Glomerular endothelial cell (primary cell): Measurements from ENCODE around the gene OR11A1. TPM values are rescaled to one million over a fixed set of nuclear protein-coding genes. Genes with fewer than 3 reads are reported as not detected.

Source experiments
- DNase-seq: peaks from one replicate; pipeline ENCODE4 v3.0.0-alpha.2; 2011; ENCODE audit warnings: low read depth, low spot score; ENCODE audit errors: extremely low read depth
- total RNA-seq: library from RNA; depleted of rRNA; stranded (reverse); fragments of >200 nt; gene quantifications from 2 replicates; pipeline ENCODE4 v1.2.3, GENCODE V29; 2015

The OR11A1 gene, protein sequence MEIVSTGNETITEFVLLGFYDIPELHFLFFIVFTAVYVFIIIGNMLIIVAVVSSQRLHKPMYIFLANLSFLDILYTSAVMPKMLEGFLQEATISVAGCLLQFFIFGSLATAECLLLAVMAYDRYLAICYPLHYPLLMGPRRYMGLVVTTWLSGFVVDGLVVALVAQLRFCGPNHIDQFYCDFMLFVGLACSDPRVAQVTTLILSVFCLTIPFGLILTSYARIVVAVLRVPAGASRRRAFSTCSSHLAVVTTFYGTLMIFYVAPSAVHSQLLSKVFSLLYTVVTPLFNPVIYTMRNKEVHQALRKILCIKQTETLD
- not detected in 2 replicates for total RNA-seq

DNA sequence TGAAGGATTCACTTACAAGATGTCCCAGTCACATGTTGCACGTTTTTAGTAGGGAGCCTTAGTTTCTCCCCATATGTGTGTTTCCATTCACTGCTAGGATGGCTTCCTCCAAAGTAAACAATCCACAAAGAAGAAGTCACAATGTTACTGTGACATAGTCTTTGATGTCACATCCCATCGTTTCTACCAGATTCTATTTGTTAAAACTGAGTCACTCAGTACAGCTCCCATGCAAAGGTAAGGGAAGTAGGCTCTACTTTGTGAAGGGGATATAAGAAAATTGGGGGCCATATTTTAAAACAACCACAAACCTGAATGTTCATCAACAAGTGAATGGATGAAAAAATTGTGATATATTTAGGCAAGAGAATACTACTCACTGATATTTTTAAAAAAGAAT is at the start of gene OR11A1, which contains the start of gene OR2H1:
Gene OR11A1, minus strand, starts transcription at position 101 of the 400 bp plus-strand sequence. CDS start 29,430 bp downstream, outside the sequence.
Gene OR2H1, plus strand, starts transcription at position 185 of the 400 bp plus-strand sequence. CDS start 4,615 bp downstream, outside the sequence.
- DNase-seq, result no peak

DNA sequence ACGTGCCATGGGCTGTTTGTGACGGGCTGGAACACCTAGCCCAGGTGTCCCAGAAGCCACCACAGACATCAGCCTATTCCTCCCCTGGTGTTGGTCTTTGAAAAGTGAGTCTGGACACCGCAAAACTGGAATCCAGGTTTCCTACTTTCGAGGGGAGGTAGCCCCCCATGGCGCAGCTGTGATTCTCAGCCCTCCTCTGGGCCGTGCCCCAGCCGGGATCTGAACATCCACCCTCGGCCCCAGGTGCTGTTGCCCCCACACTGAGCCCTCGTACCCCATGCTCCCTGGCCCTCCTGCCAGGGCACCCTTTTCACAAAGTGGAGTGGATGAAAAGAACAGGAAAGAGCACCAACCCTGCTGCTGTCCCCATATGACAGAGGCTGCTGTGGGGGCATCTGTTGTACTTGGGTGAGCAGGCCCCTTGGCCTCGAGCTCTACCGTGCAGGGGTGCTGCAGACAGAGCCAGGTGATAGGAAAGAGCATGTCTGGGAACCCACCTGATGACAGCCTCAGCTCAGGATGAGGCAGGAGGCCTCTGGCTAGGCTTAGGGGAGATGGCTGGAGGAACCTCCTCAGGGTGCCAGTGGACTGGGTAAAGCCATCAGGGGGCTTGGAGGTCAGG is 49.7 kb upstream of the OR11A1 start:
- DNase-seq, result no peak

DNA sequence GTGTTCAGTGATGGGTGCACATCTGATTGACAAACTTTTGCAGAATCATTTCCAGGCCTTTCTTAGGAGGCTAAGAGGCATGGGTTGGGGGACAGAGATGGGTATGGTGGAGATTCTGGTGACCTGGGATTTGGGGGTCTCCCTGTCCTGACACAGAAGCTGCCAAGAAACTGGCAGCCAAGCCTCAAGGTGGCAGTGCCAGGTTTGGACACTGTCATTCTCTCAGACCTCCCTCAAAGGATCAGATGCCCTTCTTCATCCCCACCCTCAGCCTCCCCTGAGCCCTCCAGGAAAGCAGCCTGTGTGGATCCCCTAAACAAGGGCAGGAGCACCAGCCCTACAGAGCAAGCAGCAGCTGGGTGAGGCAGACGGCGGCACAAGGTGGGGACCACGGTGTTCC is 48.9 kb upstream of the OR11A1 start:
- DNase-seq, result no peak

DNA sequence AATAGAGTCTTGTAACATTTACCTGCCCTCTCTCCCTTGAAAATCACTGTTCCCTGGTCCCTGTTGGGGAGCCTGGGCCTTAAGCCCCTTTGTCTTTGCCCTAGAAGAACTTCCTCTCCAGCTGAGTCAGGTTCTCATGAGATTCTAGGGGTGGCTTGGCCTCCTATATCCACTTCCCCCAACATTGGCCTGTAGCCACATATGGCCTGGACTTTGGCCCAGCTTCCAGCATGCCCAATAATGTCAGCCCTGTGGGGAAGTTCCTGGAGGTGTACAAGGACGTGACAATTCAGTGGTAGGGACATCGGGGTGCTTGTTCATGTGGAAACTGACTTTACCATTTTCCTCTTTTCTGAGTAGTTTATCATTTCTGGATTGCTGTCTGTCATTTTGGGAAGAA is 48.1 kb upstream of the OR11A1 start:
- no peak for DNase-seq

DNA sequence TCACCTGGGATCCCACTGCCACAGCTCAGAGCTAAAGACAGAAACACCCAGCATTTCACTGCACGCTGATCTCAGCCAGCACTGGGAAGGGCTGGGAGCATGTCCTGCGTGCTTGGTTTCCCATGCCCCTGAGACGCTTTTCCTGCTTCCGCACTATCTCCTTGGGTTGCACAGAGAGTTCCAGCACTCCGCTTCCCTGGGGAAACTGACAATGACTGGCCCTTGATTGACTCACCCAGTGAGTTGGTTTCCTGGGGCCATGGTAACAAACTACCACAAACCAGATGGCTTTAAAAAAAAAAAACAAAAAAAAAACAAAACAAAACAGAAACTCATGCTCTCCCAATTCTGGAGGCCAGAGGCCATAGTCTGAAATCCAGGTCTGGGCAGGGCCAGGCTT is 45.7 kb upstream of the OR11A1 start:
- no peak for DNase-seq

DNA sequence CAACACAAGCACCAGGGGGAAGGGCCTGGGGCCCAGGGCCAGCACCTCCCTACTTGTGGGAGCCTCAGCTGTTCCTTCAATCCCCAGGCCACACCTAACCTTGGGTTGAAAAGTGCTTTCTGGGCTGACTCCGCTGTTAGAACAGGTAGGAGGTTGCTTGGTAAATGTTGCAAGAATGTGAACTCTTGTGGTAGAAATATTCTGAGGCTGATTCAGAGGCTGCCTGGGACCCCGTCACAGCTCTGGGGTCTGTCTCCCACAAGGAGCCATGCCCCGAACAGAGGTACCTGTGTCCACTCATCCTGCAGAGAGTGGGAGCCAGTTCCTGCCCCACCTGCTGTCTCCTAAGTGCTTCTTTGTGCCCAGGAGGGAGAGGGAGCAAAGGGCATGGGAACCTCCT is 45.3 kb upstream of the OR11A1 start:
- DNase-seq, result no peak

DNA sequence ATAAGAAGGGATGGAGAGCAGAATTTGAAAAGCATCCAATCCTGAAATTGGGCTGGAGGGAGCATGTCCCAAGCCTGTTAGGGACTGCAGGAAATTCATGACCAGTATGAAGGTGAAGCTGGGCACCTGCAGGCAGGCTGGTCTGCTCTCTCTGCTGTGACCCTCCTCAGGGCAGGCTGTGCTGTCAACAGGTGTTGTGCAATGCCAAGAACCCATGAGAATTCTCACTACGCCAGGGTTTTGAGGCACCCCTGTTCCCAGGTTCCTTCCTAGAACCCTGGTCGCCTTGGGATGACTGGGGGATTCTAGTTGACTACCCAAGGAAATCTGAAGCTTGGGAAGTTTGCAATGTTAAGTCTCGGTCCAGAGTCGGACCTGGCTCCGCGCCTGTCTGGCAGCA is 44.2 kb upstream of the OR11A1 start:
- no peak for DNase-seq

DNA sequence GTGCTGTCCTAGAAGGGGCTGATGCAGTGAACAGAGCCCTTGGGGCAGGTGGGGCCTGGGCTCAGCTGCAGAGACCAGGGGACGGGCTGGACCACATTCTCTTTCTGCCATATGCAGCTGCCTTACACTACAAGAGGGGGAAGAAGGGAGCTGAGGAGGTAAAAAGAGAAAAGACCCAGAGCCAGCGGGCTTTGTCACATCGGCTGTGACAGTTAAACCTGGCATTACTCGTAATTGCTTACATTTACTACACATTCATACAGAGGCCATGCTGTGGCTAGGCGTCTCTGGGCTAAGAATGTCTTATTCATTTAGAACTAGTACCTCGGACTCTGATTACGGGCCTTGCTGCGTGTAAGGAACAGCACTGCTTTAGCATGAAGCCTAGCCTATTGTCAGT is 43.7 kb upstream of the OR11A1 start:
- DNase-seq, result no peak

DNA sequence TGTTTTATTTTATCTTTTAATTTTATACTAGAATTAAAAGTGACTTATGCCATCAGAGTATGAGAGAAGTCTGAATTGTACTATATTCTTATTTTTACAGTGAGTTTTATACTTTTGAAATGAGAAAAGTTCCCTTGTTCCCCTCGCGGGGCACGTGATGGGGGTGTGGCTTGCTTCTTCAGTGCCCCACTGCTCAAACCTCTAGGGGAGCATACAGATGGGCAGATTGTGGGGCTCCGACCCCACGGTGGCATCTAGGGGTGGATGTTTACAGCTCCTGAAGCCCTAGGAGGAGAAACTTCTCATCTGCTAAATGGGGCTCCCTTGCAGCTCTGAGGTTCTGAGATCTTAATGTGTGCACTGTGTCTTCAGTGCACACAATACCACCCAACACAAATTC is 42.8 kb upstream of the OR11A1 start:
- DNase-seq, result no peak

DNA sequence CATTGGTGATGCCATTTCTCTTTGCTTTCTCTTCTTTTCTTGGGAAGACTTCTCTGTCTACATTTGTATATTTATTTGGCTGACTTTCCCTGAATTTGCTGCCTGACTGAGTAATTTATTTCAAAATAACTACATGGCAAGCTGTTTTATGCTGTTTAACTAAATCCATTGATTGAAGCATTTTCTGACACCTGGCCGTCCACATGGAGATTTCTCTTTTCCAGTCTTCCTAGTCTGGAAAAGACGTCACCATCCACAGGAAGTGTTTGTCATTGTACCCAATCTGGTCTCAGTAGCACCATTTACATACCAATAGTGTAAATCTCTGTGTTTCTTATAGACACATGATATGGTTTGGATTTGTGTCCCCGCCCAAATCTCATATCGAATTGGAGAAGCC is 40.1 kb upstream of the OR11A1 start:
- no peak for DNase-seq

DNA sequence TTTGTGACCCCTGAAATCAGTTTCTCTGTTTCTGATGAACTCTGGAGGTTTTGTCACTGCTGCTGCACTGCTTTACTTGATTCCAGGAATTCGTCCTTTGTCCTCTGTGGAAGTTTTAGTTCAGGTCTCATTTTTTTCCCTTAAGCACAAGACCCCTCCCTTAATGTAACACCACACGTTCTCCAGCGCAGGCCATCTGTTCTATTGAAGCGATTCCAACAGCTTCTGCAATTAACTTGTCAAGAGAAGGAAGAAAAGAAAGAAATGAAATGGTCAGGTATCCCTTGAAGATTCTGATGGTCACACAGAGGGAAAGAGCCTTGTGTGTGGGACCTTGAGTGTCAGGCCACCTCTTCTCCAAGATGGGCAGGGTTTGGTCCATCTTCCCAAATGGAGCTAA is 38.7 kb upstream of the OR11A1 start:
- no peak for DNase-seq

DNA sequence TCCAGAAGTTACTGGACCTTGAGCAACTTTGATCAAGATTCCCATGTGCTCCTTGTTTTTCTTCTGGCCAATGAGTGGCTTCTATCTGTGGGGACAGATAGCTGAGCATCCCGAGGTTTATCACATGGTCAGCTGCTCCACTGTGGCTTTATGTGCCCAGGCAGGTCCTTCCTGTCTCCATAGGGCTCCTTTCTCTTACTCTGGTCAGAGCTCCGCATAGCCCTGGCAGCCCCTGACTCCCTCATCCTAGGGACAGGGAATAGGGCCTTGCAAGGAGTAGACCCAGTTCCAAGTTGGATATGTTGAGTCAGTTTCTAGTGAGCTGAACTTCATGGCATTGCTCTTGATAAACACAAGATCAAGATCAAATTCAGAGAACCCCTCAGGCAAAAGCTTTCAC is 37.3 kb upstream of the OR11A1 start:
- no peak for DNase-seq

DNA sequence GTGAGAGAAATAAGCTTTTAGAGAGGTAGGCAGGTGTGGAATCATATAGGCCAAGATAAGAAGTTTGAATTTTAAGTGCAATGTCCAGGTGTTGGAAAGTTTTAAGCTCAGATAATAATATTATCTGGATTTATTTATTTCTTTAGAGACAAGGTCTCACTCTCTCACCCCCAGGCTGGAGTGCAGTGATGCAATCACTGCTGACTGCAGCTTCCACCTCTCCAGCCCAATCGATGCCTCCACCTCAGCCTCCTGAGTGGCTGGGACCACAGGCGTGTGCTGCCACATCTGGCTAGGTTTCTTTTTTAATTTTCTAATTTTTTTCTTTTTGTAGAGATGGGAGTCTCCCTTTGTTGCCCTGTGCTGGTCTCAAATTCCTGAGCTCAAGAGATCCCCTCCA is 36.4 kb upstream of the OR11A1 start:
- no peak for DNase-seq

DNA sequence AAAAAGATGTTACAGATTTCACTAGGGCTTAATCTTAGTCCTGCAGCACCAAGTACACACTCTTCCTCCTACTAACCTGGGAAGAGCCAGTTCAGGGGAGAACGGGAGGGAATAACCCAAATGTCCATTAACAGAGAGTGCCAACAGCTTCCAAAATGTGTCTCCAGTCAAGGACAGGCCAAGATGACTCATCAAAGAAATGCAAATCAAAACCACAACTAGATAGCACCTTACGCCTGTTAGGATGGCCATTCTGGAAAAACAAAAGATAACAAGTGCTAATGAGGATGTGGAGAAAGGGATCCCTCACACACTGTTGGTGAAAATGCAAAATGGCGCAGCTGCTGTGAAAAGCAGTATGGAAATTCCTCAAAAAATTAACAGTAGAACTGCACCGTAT is 34.7 kb upstream of the OR11A1 start:
- no peak for DNase-seq

DNA sequence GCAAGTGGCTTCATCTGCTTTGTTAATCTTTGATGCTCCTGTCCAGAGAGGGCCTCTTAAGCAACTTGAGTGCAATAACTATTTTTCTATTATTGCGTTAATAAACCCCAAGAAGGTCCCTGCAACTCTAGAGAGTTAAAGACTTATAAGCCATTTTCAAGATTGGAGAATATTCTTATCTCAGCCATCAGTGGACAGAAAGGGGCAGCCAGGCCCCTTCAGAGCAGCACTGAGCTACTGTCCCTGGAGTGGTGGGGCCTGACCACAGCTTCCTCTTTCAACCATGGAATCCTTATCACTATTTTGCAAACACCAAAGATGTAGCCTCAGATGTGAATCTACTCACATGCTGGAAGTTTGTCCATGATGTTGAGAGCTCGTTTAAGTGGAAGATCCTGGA is 33.7 kb upstream of the OR11A1 start:
- no peak for DNase-seq

DNA sequence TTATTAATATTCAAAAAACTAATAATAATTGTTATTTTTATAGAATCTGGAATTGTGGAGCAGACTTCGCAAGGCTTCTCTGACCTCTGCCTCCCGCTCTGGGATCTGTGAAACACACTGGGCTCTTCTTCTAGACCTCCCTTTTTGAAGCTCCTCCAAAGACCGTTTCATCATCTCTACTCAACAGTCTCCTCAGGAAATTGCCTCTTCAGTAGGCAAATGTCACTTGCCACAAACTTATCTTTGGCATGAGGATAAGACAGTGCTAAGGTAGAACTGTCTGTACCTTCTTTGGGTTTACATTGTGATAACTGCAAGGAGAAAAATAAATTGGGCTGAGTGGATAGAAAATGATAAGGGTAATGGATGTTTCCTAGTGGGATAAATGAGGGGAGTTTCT is 33.2 kb upstream of the OR11A1 start:
- DNase-seq, result no peak

DNA sequence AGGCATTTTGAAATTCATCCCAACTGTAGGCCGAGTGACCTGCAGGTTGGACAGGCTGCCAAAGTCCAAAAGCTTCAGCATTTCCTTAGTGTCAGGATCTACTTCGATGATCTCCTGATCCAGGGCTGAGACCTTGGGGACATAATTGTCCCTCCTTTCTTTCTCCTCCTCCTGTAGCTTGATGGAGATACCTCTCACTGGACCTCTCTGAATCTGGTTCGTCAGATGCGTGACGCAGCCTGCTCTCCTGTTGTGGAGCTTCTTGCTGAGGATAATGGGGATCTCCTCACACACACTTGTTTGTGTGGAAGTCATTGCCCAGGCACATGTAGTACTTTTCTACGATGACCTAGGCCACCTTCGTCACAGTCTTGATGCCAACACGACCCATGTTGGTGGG is 32.4 kb upstream of the OR11A1 start:
- DNase-seq, result no peak

DNA sequence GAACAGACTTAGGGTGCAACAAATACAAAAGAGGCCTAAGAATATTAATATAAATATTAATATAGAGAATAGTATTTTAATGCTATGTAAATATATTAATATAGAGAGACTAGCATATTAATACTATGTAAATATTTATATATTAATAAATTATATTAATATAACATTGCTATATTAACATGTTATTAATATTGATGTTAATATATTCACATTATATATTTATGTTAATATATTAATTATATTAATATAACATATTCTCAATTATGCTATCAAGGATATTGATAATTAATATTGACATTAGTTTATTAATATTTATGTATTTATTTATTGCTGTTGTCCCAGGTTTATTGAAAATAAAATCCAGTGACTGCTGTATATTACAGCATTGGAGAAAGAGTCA is 32.0 kb upstream of the OR11A1 start:
- no peak for DNase-seq

DNA sequence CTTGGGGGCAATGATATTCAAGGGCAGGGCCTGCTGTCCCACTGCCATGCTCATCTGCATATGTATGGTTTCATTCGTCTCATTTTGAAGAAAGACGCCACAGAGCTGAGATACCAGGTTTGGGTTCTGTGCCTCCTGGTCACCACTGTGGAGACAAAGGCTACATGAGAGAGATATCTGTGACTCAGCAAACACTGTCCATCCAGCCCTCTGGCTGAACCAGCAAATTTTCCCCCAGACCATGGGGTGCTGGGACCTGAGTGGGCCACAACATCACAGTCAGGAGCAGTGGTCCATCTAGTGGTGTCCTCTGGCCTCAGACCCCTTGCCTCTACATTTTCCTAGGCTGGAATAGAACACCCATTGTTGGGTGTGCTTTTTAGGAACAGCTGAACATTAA is 30.8 kb upstream of the OR11A1 start, which contains the start of gene MAS1L:
Gene MAS1L, minus strand, starts transcription at position 297 of the 400 bp plus-strand sequence. Its CDS starts 54 bp downstream, at position 243.
- no peak for DNase-seq

DNA sequence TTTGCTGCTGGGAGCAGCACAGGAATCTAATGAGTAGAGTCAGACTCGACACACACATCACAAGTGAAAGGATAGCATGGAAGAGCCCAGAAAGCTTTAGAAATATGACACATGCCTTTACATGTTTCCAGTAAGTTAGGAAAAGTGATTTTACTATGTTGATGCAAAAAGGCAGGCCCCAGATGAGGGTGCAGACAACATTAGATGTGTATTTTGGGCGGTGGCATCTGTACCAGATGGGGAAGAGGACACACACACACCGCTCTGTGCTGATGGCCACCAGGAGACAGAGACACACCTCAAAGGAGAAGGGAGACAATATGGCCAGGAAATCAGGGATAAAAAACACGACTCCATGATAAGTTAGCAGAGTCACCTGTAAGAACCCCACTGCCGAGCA is 30.3 kb upstream of the OR11A1 start:
- no peak for DNase-seq

DNA sequence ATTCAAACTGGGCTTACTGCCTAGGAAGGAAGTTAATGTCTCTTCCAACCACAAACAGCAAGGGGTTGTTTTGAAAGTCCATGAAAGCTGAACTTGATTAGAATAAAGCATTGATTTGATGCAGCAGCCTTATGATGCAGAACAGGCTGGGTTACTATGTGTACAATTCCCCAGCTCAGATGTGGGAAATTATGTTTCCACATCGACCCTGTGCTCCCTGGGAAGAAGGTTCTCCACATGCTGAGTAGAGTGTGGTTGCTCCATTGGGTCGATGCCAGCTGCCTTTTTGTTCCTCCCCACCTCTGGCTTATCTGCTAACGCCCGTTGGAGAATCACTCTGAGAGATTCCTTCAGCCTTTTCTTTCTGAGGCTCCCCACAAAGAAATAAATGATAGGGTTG is 29.7 kb upstream of the OR11A1 start:
- no peak for DNase-seq

DNA sequence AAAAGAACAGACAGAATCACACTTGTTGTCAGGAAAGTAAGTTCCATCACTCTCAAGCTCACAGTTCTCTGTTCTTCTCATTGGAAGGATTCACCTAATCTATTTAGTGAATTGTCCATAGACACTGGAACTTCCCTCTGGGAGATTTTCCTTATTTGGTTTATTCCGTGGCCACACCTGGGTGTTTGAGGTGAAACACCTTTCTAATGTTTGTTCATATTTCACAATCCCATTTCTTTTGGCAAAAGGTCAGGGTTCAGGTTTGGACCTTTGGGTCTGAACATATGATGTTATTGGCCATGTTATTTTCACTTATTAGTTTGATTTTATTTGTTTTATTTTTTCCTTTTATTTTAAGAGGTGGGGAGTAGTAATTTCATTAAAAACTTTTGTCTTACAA is 26.9 kb upstream of the OR11A1 start:
- DNase-seq, result no peak
